ENCODE data around the gene JADE1. TPM values are rescaled to one million over a fixed set of nuclear protein-coding genes. Genes with fewer than 3 reads are reported as not detected.

Gene JADE1
- polyA plus RNA-seq, 2 of the 4 experiments (the other 2 are of a cell fraction): 23.7 to 54.6 TPM

DNA sequence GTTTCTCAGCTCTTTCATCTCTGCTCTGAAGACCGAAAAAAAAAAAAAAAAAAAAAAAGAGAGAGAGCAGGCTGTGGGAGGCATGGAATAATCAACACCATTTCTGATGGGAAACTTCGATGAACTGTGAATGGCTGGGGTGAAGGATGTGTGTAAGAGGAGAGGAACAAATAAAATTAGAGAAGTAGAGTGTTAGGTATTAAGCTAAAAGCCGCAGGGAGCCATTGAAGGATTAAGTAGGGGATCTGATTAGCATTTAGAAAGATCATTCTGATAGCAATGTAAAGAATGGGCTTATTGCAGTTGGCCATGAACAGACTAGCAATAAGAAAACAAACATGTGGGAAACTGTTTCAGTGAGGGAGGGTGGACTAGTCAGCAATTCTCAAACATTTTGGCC is 33.6 kb upstream of the JADE1 start:
- WGBS (ENCODE audit: missing lambda C conversion rate): 84% methylated on average over 3 of the region's 3 CpGs
- ATAC-seq: no peak
- Histone ChIP-seq H3K4me2 (peak overlapping the region; percentile 73), H3K27ac (peak overlapping the region; percentile 47 to 86; a peak in 5 of 6 replicates), H3K4me3 (no peak overlapping the region), H3K4me1 (peaks cover 23% of the 10 kb centered on the region), H3K9me3 (no peaks in the 10 kb centered on the region)
- DNase-seq (ENCODE audit: low read depth in 1 of 2, low spot score in 1 of 2): no peak
- TF ChIP-seq CHD2 (IDR thresholded peaks at IDR 0.05; ENCODE audit: low read length, partially characterized antibody) (no peak), KDM1A (IDR thresholded peaks at IDR 0.05; ENCODE audit: low read depth) (no peak), CHD4 (IDR thresholded peaks at IDR 0.05; ENCODE audit: borderline replicate concordance) (no peak), RCOR1 (IDR thresholded peaks at IDR 0.05; ENCODE audit: low read depth, low read length) (no peak), RNF2 (IDR thresholded peaks at IDR 0.05; ENCODE audit: borderline replicate concordance, low read depth) (no peak), RARB (CRISPR knock-in tag; IDR thresholded peaks at IDR 0.05) (no peak), HEYL (CRISPR knock-in tag; IDR thresholded peaks at IDR 0.05) (no peak), GATA3 (IDR thresholded peaks at IDR 0.05; ENCODE audit: borderline replicate concordance) (no peak)
- TF ChIP-seq, protein P1, sequence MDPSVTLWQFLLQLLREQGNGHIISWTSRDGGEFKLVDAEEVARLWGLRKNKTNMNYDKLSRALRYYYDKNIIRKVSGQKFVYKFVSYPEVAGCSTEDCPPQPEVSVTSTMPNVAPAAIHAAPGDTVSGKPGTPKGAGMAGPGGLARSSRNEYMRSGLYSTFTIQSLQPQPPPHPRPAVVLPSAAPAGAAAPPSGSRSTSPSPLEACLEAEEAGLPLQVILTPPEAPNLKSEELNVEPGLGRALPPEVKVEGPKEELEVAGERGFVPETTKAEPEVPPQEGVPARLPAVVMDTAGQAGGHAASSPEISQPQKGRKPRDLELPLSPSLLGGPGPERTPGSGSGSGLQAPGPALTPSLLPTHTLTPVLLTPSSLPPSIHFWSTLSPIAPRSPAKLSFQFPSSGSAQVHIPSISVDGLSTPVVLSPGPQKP (IDR thresholded peaks at IDR 0.05; ENCODE audit: low read depth, low read length): no peak
- CTCF ChIA-PET: interaction anchor here (0.6 to 2.0 kb wide), 4 partner anchors 151 to 321 kb away, joined by 3 to 6 read pairs (median 4); no protein-coding TSS in a partner anchor
- FAIRE-seq: no peak
- POLR2A ChIA-PET: no interaction called here

DNA sequence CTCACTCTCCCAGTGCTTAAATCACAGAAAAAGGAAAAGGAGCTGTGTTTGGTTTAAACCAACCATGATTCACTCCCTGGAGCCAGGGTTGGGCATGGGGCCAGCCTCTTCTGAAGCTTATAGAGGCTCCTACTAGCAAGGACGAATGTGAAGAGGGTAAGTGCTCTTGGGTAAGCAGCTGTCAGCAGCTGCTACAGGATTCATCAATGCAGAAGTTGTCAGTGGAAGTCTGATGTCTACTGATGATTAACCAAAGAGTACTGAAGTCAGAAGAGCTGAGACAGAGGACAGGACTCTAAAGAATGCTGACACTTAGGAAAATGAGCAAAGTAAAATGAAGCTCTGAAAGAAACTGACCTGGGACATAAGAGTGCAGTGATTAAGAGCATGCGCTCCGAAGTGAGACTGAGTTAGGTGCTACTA is 32.7 kb upstream of the JADE1 start:
- WGBS (ENCODE audit: missing lambda C conversion rate): 3% methylated on average over 3 of the region's 3 CpGs
- ATAC-seq (peak; percentile 97 to 98), FAIRE-seq (no peak), DNase-seq (ENCODE audit: low read depth in 1 of 2, low spot score in 1 of 2) (peak; percentile 64 to 86)
- peak overlapping the region; percentile 73 for H3K4me2 ChIP-seq
- CTCF ChIA-PET: interaction anchor here (0.9 to 2.0 kb wide), 4 partner anchors 33 to 322 kb away, joined by 3 to 6 read pairs (median 4); partner anchors contain the start of gene JADE1
- peak overlapping the region; percentile 47 to 86 for H3K27ac ChIP-seq
- POLR2A ChIA-PET: interaction anchor here (0.8 kb wide), 1 partner anchor 35 kb away, joined by 4 read pairs; no protein-coding TSS in a partner anchor
- H3K4me1 ChIP-seq: peaks cover 23% of the 10 kb centered on the region
- H3K4me3 ChIP-seq: no peak overlapping the region
- H3K9me3 ChIP-seq: no peaks in the 10 kb centered on the region
- TF ChIP-seq RARB (CRISPR knock-in tag; IDR thresholded peaks at IDR 0.05) (no peak), RNF2 (IDR thresholded peaks at IDR 0.05; ENCODE audit: borderline replicate concordance, low read depth) (no peak), MAFK (IDR thresholded peaks at IDR 0.05; ENCODE audit: partially characterized antibody) (peak; percentile 97), RAD21 (conservative IDR thresholded peaks at IDR 0.05 in 1 of 2, IDR thresholded peaks at IDR 0.05 in 1 of 2) (peak in 1 of 2 experiments; percentile 18; a peak in 1 of 5 replicates), CEBPB (IDR thresholded peaks at IDR 0.05) (peak in 1 of 2 experiments; percentile 63; a peak in 2 of 4 replicates), SMC3 (IDR thresholded peaks at IDR 0.05) (0 out of 3 replicates have a peak, but pooled peaks have one; percentile 15), POLR2A (IDR thresholded peaks at IDR 0.05; ENCODE audit: low read length) (no peak), JUNB (IDR thresholded peaks at IDR 0.05) (peak; percentile 22; the same call in 1 of the 2 replicates), GATA3 (IDR thresholded peaks at IDR 0.05; ENCODE audit: borderline replicate concordance) (peak; percentile 43; the same call in 1 of the 2 replicates), JUN (IDR thresholded peaks at IDR 0.05) (0 out of 5 replicates have a peak, but pooled peaks have one; percentile 28 to 29), FOSB (CRISPR knock-in tag; IDR thresholded peaks at IDR 0.05) (no peak), FOSL2 (IDR thresholded peaks at IDR 0.05) (no peak), FOSL2 (CRISPR knock-in tag; IDR thresholded peaks at IDR 0.05) (peak; percentile 61; the same call in 1 of the 2 replicates), TP53 (CRISPR knock-in tag; IDR thresholded peaks at IDR 0.05) (no peak)
- TF ChIP-seq, protein P2, sequence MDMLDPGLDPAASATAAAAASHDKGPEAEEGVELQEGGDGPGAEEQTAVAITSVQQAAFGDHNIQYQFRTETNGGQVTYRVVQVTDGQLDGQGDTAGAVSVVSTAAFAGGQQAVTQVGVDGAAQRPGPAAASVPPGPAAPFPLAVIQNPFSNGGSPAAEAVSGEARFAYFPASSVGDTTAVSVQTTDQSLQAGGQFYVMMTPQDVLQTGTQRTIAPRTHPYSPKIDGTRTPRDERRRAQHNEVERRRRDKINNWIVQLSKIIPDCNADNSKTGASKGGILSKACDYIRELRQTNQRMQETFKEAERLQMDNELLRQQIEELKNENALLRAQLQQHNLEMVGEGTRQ (IDR thresholded peaks at IDR 0.05): no peak
- TF ChIP-seq, protein P3, sequence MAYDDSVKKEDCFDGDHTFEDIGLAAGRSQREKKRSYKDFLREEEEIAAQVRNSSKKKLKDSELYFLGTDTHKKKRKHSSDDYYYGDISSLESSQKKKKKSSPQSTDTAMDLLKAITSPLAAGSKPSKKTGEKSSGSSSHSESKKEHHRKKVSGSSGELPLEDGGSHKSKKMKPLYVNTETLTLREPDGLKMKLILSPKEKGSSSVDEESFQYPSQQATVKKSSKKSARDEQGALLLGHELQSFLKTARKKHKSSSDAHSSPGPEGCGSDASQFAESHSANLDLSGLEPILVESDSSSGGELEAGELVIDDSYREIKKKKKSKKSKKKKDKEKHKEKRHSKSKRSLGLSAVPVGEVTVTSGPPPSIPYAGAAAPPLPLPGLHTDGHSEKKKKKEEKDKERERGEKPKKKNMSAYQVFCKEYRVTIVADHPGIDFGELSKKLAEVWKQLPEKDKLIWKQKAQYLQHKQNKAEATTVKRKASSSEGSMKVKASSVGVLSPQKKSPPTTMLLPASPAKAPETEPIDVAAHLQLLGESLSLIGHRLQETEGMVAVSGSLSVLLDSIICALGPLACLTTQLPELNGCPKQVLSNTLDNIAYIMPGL (CRISPR knock-in tag; IDR thresholded peaks at IDR 0.05; ENCODE audit: borderline replicate concordance): no peak
- TF ChIP-seq, protein P4, sequence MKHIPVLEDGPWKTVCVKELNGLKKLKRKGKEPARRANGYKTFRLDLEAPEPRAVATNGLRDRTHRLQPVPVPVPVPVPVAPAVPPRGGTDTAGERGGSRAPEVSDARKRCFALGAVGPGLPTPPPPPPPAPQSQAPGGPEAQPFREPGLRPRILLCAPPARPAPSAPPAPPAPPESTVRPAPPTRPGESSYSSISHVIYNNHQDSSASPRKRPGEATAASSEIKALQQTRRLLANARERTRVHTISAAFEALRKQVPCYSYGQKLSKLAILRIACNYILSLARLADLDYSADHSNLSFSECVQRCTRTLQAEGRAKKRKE (CRISPR knock-in tag; IDR thresholded peaks at IDR 0.05; ENCODE audit: low read depth): no peak
